PFSK-1 (cell line): Measurements from ENCODE around the gene FOSL2.

Source experiments
- FOXP2 ChIP-seq: optimal IDR thresholded peaks from 2 replicates; pipeline ENCODE3; 2011; ENCODE audit warnings: borderline replicate concordance, control low read depth, inconsistent platforms; ENCODE audit not compliant: insufficient read depth; ENCODE audit errors: extremely low read length, extremely low read depth
- POLR2AphosphoS5 ChIP-seq: IDR thresholded peaks from 2 replicates; pipeline ENCODE4 v1.6.1; 2012; ENCODE audit warnings: low read depth, mild to moderate bottlenecking, control low read depth, low read length, moderate library complexity
- SIN3A ChIP-seq: IDR thresholded peaks from 2 replicates; pipeline ENCODE4 v1.6.1; 2012; ENCODE audit warnings: mild to moderate bottlenecking, low read length, moderate library complexity, borderline replicate concordance; ENCODE audit not compliant: insufficient read depth
- TAF1 ChIP-seq: IDR thresholded peaks from 2 replicates; pipeline ENCODE4 v1.6.1; 2012; ENCODE audit warnings: low read length, control low read depth, borderline replicate concordance; ENCODE audit not compliant: insufficient read depth
- TF ChIP-seq, protein P1 (sequence below), 2 experiments: IDR thresholded peaks; 2 replicates each; pipeline versions ENCODE4 v1.6.1 to v1.8.0; 2011 to 2012; ENCODE audit warnings: low read depth in 2 of 2, low read length in 2 of 2, control low read depth in 1 of 2, inconsistent platforms in 1 of 2, mild to moderate bottlenecking in 1 of 2, moderate library complexity in 1 of 2; ENCODE audit not compliant: insufficient read depth in 1 of 2

Gene FOSL2

DNA sequence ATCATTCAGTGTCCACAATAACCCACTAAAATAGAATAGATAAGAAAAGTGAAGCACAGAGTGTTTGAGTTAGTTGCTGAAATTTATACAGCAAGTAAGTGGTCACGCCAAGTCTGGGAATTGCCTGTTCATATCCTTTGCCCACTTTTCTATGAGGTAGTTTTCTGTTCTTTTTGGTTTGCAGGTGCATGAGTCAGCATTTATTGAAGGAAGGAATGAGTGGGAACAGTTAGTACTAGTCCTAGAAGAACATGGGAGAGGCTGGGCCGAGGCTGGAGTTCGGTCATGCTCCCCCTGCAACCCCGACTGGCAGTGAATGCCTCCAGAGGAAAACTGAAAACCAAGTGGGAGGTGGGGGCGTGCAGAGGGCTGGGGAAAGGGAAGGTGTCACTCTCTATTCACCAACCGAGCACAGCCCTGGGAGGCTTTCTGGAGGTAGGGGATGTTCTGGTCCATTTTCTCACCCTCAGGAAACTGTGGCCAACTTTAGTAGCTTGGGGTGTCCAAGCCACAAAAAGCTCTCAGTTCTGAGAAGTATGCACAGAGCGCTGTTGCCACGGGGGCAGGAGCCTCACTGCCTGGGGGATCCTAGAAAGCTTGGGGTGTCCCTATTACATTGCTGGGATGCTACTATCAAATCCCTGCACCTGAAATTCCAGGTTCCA, 41.4 kb downstream of the FOSL2 start:
- TF ChIP-seq FOXP2, result no peak
- TF ChIP-seq TAF1, result no peak
- TF ChIP-seq, protein P1, sequence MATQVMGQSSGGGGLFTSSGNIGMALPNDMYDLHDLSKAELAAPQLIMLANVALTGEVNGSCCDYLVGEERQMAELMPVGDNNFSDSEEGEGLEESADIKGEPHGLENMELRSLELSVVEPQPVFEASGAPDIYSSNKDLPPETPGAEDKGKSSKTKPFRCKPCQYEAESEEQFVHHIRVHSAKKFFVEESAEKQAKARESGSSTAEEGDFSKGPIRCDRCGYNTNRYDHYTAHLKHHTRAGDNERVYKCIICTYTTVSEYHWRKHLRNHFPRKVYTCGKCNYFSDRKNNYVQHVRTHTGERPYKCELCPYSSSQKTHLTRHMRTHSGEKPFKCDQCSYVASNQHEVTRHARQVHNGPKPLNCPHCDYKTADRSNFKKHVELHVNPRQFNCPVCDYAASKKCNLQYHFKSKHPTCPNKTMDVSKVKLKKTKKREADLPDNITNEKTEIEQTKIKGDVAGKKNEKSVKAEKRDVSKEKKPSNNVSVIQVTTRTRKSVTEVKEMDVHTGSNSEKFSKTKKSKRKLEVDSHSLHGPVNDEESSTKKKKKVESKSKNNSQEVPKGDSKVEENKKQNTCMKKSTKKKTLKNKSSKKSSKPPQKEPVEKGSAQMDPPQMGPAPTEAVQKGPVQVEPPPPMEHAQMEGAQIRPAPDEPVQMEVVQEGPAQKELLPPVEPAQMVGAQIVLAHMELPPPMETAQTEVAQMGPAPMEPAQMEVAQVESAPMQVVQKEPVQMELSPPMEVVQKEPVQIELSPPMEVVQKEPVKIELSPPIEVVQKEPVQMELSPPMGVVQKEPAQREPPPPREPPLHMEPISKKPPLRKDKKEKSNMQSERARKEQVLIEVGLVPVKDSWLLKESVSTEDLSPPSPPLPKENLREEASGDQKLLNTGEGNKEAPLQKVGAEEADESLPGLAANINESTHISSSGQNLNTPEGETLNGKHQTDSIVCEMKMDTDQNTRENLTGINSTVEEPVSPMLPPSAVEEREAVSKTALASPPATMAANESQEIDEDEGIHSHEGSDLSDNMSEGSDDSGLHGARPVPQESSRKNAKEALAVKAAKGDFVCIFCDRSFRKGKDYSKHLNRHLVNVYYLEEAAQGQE (IDR thresholded peaks at IDR 0.05; ENCODE audit: insufficient read depth in 1 of 2, low read depth in 2 of 2, low read length in 2 of 2), result no peak
- TF ChIP-seq POLR2AphosphoS5, result no peak
- TF ChIP-seq SIN3A, result no peak

DNA sequence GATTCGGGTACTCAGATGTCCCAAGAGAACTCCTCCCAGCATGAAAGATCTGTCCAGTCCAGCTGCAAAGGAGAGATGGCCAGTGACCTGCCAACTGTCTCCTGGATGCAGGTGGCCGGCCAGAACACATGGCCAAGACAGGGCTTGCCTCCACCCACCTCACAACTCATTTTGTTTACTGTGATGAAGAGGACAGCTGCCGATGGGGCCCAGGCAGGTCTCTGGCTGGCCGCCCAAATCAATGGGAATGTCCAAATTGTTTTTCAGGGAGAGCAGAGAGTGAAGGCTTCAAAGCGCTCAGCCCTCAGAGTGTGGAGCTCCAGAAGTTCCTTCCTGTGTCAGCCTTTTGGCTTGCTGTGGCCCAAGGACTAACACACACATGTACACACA, 41.9 kb downstream of the FOSL2 start:
- no peak for TF ChIP-seq POLR2AphosphoS5
- TF ChIP-seq SIN3A, result no peak
- no peak for TF ChIP-seq FOXP2
- TF ChIP-seq TAF1, result no peak
- TF ChIP-seq, protein P1 (IDR thresholded peaks at IDR 0.05; ENCODE audit: insufficient read depth in 1 of 2, low read depth in 2 of 2, low read length in 2 of 2), result no peak

DNA sequence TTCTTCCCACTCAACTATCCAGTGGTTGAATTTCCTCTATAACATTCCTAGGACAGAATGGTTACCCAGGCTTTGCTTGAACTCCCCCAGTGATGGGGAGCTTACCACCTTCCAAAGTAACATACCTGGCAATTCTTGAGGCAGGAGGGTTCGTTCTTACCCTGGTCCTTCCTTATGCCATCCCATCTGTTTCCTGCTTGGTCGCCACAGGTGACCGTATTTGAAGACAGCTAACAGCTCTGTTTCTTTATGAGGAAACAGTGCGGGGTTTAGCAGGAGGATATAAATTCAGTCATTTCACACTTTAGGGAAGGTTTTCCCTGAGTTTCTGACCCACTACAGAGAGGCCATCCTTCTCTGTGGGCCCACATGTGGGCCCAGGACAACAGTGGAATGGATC, 42.6 kb downstream of the FOSL2 start:
- TF ChIP-seq, protein P1 (IDR thresholded peaks at IDR 0.05; ENCODE audit: insufficient read depth in 1 of 2, low read depth in 2 of 2, low read length in 2 of 2), result no peak
- no peak for TF ChIP-seq POLR2AphosphoS5
- TF ChIP-seq SIN3A, result no peak
- no peak for TF ChIP-seq TAF1
- TF ChIP-seq FOXP2, result no peak

DNA sequence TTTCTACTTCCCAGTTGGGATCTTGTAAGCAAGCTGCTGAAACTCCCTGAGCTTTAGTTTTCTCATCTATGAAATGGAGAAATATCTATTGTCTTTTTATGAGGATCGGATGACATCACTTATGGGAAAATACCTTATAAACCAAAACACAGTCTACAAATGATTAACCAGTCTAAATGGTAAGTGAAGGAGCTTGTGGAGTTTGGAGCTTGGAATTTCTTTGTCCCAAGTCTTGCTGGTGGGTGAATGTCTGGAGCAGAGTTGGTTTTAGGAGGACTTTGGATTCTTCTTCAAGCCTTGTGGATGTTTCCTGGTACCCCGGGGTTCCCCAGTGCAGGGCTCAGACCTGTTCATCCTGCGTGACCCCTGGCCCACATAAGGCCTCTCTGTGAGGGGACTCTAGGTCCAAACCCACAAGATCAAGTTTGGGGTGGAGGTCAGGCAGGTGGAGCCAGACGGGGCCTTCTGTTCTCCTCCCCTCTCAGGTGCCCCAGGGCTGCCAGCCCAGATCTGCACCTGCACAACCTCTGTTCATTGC, 43.2 kb downstream of the FOSL2 start:
- TF ChIP-seq FOXP2 (no peak), POLR2AphosphoS5 (no peak), TAF1 (no peak), SIN3A (no peak)
- TF ChIP-seq, protein P1 (IDR thresholded peaks at IDR 0.05; ENCODE audit: insufficient read depth in 1 of 2, low read depth in 2 of 2, low read length in 2 of 2), result no peak
